Coronary artery (tissue), 2 donors: Measurements from ENCODE around the gene LARP6.
"Not testable (repeated sequence)": the region's sequence is repeated elsewhere in the genome, so short reads cannot be mapped to it uniquely, and the experiment has no call there.

Source experiments
- DNase-seq: peaks from one replicate; pipeline ENCODE4 v3.0.0-alpha.2; 2017; ENCODE audit warnings: low spot score
- H3K27ac ChIP-seq, 2 donors: fragments of 200-600 bp; sonication (generic); one replicate each; pipeline ENCODE4 v1.5.1; 2016 to 2019
- H3K4me3 ChIP-seq: fragments of 200-600 bp; sonication (generic); 2 replicates; pipeline ENCODE4 v1.5.1; 2016; ENCODE audit warnings: mild to moderate bottlenecking, moderate library complexity
- TF ChIP-seq, protein P1 (sequence below): fragments of 200-600 bp; sonication (generic); IDR thresholded peaks from one replicate; pipeline ENCODE4 v1.5.1; 2019; ENCODE audit warnings: antibody characterized with exemption

The LARP6 gene

DNA sequence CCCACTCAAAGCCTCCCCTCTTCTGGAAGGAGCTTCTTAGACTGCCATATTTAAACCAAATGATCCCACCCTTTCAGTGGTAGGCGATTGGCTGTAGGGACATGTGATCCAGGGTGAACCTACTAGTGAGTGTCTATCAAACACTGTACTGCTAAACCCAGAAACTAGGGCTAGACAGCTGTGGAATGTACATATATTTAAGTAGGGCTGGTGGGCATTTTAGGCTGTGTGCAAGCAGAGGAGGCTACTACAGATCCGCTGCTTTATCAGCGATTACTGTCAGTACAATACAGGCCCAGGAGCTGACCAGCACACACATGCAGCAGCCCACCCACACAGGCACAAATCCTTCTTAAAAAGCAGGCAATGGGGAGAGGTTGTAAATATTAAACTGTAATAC is 15.4 kb upstream of the LARP6 start:
- Histone ChIP-seq H3K27ac (peak overlapping the region in 1 of 2 donors; percentile 25), H3K4me3 (no peak overlapping the region)
- DNase-seq, result no peak
- TF ChIP-seq, protein P1, sequence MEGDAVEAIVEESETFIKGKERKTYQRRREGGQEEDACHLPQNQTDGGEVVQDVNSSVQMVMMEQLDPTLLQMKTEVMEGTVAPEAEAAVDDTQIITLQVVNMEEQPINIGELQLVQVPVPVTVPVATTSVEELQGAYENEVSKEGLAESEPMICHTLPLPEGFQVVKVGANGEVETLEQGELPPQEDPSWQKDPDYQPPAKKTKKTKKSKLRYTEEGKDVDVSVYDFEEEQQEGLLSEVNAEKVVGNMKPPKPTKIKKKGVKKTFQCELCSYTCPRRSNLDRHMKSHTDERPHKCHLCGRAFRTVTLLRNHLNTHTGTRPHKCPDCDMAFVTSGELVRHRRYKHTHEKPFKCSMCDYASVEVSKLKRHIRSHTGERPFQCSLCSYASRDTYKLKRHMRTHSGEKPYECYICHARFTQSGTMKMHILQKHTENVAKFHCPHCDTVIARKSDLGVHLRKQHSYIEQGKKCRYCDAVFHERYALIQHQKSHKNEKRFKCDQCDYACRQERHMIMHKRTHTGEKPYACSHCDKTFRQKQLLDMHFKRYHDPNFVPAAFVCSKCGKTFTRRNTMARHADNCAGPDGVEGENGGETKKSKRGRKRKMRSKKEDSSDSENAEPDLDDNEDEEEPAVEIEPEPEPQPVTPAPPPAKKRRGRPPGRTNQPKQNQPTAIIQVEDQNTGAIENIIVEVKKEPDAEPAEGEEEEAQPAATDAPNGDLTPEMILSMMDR, result no peak

DNA sequence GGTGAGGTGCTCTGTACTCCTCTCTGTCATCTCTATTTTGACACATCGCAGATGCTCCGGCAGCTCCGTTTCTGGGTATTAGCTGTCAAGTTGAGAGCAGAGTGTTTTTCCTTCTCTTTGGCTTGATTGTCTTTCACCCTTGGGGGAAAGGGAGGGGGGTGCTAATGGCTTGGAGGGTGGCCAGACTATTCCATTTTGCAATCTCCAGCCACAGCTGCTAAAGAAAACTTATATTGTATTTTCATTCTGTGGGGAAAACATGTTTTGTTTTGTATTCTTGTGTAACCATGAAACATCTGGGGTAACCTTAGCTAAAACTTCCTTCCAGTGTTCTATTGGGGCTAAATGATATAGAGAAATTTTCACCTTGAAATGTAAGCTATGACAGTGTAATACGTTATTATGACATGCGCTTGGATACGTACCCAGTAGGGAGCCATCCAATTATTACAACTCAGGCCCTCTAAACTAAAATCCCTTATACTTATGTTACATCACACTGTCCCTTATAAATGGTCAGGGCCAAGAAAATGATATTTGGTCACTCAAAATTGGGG is 14.0 kb upstream of the LARP6 start:
- Histone ChIP-seq H3K27ac (peak overlapping the region in 1 of 2 donors; percentile 74), H3K4me3 (no peak overlapping the region)
- no peak for DNase-seq
- TF ChIP-seq, protein P1, result no peak

DNA sequence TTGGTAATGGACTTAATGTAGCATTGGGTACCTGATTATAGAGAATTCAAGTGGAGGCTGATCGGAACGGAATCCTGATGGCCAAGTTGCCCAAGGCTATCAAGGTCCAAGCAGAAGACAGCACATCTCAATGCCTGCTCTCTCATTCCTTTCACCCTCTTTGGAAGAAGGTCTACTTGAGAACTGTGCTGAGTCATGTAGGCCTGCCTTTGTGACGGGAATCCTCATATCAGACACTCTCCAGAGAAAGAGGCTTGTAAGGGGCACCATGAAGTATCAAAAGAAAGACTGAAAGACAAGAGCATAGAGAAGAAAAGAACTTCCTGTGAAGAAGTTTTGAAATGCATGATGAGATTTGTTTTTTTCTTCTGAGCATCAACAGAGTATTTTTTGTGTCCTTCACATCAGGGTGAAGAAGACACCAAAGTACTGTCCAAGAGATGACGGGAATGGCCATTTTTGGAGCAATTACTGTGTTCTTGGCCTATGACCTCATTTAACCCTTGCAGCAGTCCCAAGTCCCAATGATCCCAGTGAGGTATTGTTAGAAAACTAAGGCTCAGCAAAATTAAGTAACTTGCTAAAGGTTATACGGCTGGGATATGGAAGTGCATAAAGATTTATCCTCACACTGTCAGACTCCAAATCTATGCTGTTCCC is 13.2 kb upstream of the LARP6 start:
- H3K4me3 ChIP-seq, result no peak overlapping the region
- TF ChIP-seq, protein P1, result no peak
- peak overlapping the region in 1 of 2 donors; percentile 74 for H3K27ac ChIP-seq
- no peak for DNase-seq

GRCh38 chr15:70863450-70864218 is 9.7 kb upstream of the LARP6 start:
- TF ChIP-seq, protein P1, result no peak
- Histone ChIP-seq H3K27ac (peak overlapping the region in 1 of 2 donors; percentile 55), H3K4me3 (no peak overlapping the region)
- no peak for DNase-seq

- Histone ChIP-seq H3K4me3 (no peak overlapping the region), H3K27ac (no peak overlapping the region)
- TF ChIP-seq, protein P1, result no peak
- no peak for DNase-seq
Measured at GRCh38 chr15:70859998-70860397, 6.0 kb upstream of the LARP6 start.

DNA sequence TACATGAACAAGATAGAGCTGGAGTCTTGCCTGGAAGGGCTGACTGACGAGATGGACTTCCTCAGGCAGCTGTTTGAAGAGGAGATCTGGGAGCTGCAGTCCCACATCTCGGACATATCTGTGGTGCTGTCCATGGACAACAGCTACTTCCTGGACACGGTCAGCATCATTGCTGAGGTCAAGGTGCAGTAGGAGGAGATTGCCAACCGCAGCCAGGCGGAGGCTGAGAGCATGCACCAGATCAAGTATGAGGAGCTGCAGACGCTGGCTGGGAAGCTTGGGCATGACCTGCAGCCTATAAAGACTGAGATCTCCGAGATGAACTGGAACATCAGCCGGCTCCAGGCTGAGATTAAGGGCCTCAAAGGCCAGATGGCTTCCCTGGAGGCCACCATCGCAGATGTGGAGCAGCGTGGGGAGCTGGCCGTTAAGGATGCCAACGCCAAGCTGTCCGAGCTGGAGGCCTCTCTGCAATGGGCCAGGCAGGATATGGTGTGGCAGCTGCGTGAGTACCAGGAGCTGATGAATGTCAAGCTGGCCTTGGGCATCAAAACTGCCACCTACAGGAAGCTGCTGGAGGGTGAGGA is 5.5 kb upstream of the LARP6 start:
- Histone ChIP-seq H3K4me3 (no peak overlapping the region), H3K27ac (no peak overlapping the region)
- TF ChIP-seq, protein P1, result no peak
- no peak for DNase-seq

GRCh38 chr15:70858614-70859321 is 4.8 kb upstream of the LARP6 start:
- not testable (repeated sequence) for DNase-seq, H3K4me3 ChIP-seq
- H3K27ac ChIP-seq, result peak overlapping the region in 1 of 2 donors; percentile 26
